Stimulated activated effector memory CD8-positive, alpha-beta T cell treated with anti-CD3 and anti-CD28 coated beads, Interleukin-12 subunit alpha, Interleukin-12 subunit beta, amount 100 ng/mL, for 72 hours (primary cell): ENCODE results near the gene ZNF10.

Experiments used
- ATAC-seq: fragments of 150-1000 bp; cut with Tn5 transposase; 2 replicates; pipeline ENCODE4 v1.10.0; 2021
- DNase-seq, 2 donors: peaks; one replicate each; pipeline ENCODE4 v3.0.0; 2021 to 2022; ENCODE audit warnings: low spot score in 2 of 2
- H3K27ac Mint-ChIP-seq: one replicate; pipeline ENCODE4 v1.8.0; 2022; ENCODE audit warnings: mild to moderate bottlenecking, mixed read lengths
- H3K36me3 Mint-ChIP-seq: one replicate; pipeline ENCODE4 v1.8.0; 2022; ENCODE audit warnings: mild to moderate bottlenecking, mixed read lengths
- H3K4me1 Mint-ChIP-seq: one replicate; pipeline ENCODE4 v1.8.0; 2022; ENCODE audit warnings: mixed read lengths
- H3K4me3 Mint-ChIP-seq: one replicate; pipeline ENCODE4 v1.8.0; 2022; ENCODE audit warnings: mild to moderate bottlenecking, mixed read lengths
- H3K9me3 Mint-ChIP-seq: one replicate; pipeline ENCODE4 v1.8.0; 2022; ENCODE audit warnings: mixed read lengths

The ZNF10 gene

GRCh38 chr12:133172491-133172890 is 42.1 kb downstream of the ZNF10 start:
- H3K9me3 Mint-ChIP-seq: peaks cover 33% of the 10 kb centered on the region
- no peak overlapping the region for H3K4me3 Mint-ChIP-seq

GRCh38 chr12:133174901-133175300 is 44.5 kb downstream of the ZNF10 start:
- Mint-ChIP-seq H3K36me3 (no peaks in the 10 kb centered on the region), H3K9me3 (peaks cover 28% of the 10 kb centered on the region), H3K4me1 (no peaks in the 10 kb centered on the region), H3K4me3 (no peak overlapping the region), H3K27ac (no peak overlapping the region)
- DNase-seq (no peak), ATAC-seq (no peak)

More at GRCh38 chr12:133172491-133172890, 42.1 kb downstream of the ZNF10 start:
- Mint-ChIP-seq H3K36me3 (no peaks in the 10 kb centered on the region), H3K4me1 (no peaks in the 10 kb centered on the region), H3K27ac (no peak overlapping the region)
- DNase-seq: no peak
- ATAC-seq: no peak

- Mint-ChIP-seq H3K4me3 (no peak overlapping the region), H3K9me3 (peaks cover 34% of the 10 kb centered on the region), H3K4me1 (peaks cover 30% of the 10 kb centered on the region)
Observed at GRCh38 chr12:133180669-133181068, 50.2 kb downstream of the ZNF10 start.

GRCh38 chr12:133181238-133181959 is 51.0 kb downstream of the ZNF10 start, which contains the start of gene ZNF268:
TSS of gene ZNF268 (plus strand) at chr12:133181495. CDS start at chr12:133181998, 503 bp downstream.
- peak; percentile 95 for ATAC-seq
- Mint-ChIP-seq H3K9me3 (peaks cover 31% of the 10 kb centered on the region), H3K4me3 (peak within 1 kb of the TSS; percentile 92), H3K27ac (peak within 1 kb of the TSS; percentile 93), H3K4me1 (peaks cover 31% of the 10 kb centered on the region), H3K36me3 (peaks cover 54% of the 10 kb centered on the region)
- peak; percentile 91 to 97 for DNase-seq

More at GRCh38 chr12:133180669-133181068, 50.2 kb downstream of the ZNF10 start:
- ATAC-seq (no peak), DNase-seq (no peak)
- Mint-ChIP-seq H3K36me3 (peaks cover 46% of the 10 kb centered on the region), H3K27ac (no peak overlapping the region)

- Mint-ChIP-seq H3K36me3 (peaks cover 100% of the 10 kb centered on the region), H3K4me3 (no peak overlapping the region), H3K27ac (no peak overlapping the region), H3K9me3 (peaks cover 40% of the 10 kb centered on the region), H3K4me1 (peaks cover 6% of the 10 kb centered on the region)
- ATAC-seq (no peak), DNase-seq (no peak)
Observed at GRCh38 chr12:133190176-133190575, 59.7 kb downstream of the ZNF10 start.

GRCh38 chr12:133192847-133193246 is 62.4 kb downstream of the ZNF10 start:
- Mint-ChIP-seq H3K4me3 (no peak overlapping the region), H3K27ac (no peak overlapping the region), H3K9me3 (peaks cover 34% of the 10 kb centered on the region), H3K4me1 (no peaks in the 10 kb centered on the region), H3K36me3 (peaks cover 88% of the 10 kb centered on the region)
- ATAC-seq: no peak
- no peak for DNase-seq

GRCh38 chr12:133201888-133202287 is 71.5 kb downstream of the ZNF10 start:
- no peak overlapping the region for H3K4me3 Mint-ChIP-seq
- peaks cover 53% of the 10 kb centered on the region for H3K36me3 Mint-ChIP-seq
- peaks cover 32% of the 10 kb centered on the region for H3K9me3 Mint-ChIP-seq
- no peak overlapping the region for H3K27ac Mint-ChIP-seq
- DNase-seq (no peak), ATAC-seq (no peak)
- H3K4me1 Mint-ChIP-seq: no peaks in the 10 kb centered on the region

GRCh38 chr12:133202493-133203343 is 72.3 kb downstream of the ZNF10 start:
- DNase-seq (no peak), ATAC-seq (no peak)
- Mint-ChIP-seq H3K4me3 (no peak overlapping the region), H3K36me3 (peaks cover 53% of the 10 kb centered on the region), H3K27ac (no peak overlapping the region), H3K4me1 (no peaks in the 10 kb centered on the region), H3K9me3 (peaks cover 32% of the 10 kb centered on the region)

- peak overlapping the region; percentile 14 for H3K27ac Mint-ChIP-seq
- ATAC-seq (no peak), DNase-seq (no peak)
- no peaks in the 10 kb centered on the region for H3K4me1 Mint-ChIP-seq
- peaks cover 34% of the 10 kb centered on the region for H3K9me3 Mint-ChIP-seq
- no peak overlapping the region for H3K4me3 Mint-ChIP-seq
- peaks cover 53% of the 10 kb centered on the region for H3K36me3 Mint-ChIP-seq
Observed at GRCh38 chr12:133203344-133204263, 73.2 kb downstream of the ZNF10 start.

GRCh38 chr12:133204264-133204603 is 73.8 kb downstream of the ZNF10 start:
- Mint-ChIP-seq H3K9me3 (peaks cover 35% of the 10 kb centered on the region), H3K4me3 (no peak overlapping the region), H3K4me1 (no peaks in the 10 kb centered on the region), H3K36me3 (peaks cover 53% of the 10 kb centered on the region), H3K27ac (peak overlapping the region; percentile 14)
- ATAC-seq (no peak), DNase-seq (no peak)

GRCh38 chr12:133206390-133206789 is 76.0 kb downstream of the ZNF10 start:
- Mint-ChIP-seq H3K9me3 (peaks cover 18% of the 10 kb centered on the region), H3K4me3 (no peak overlapping the region), H3K27ac (no peak overlapping the region), H3K36me3 (peaks cover 34% of the 10 kb centered on the region), H3K4me1 (no peaks in the 10 kb centered on the region)
- ATAC-seq (no peak), DNase-seq (no peak)
